ENCODE measurements around the gene SLC9A3. TPM values are rescaled to one million over a fixed set of nuclear protein-coding genes. Genes with fewer than 3 reads are reported as not detected.

The SLC9A3 gene
- total RNA-seq, 1 donor: 1.8 TPM

GRCh38 chr5:485113-485945, 38.9 kb downstream of the SLC9A3 start:
- no peak overlapping the region for H3K4me3 ChIP-seq (ENCODE audit: low read depth, low read length)

GRCh38 chr5:484556-484955, 39.7 kb downstream of the SLC9A3 start:
- DNase-seq (ENCODE audit: low read depth): no peak
- TF ChIP-seq, protein P1, sequence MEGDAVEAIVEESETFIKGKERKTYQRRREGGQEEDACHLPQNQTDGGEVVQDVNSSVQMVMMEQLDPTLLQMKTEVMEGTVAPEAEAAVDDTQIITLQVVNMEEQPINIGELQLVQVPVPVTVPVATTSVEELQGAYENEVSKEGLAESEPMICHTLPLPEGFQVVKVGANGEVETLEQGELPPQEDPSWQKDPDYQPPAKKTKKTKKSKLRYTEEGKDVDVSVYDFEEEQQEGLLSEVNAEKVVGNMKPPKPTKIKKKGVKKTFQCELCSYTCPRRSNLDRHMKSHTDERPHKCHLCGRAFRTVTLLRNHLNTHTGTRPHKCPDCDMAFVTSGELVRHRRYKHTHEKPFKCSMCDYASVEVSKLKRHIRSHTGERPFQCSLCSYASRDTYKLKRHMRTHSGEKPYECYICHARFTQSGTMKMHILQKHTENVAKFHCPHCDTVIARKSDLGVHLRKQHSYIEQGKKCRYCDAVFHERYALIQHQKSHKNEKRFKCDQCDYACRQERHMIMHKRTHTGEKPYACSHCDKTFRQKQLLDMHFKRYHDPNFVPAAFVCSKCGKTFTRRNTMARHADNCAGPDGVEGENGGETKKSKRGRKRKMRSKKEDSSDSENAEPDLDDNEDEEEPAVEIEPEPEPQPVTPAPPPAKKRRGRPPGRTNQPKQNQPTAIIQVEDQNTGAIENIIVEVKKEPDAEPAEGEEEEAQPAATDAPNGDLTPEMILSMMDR (IDR thresholded peaks at IDR 0.05; ENCODE audit: insufficient read depth, low read length): no peak
- no peak overlapping the region for H3K4me3 ChIP-seq (ENCODE audit: low read depth, low read length)

More at GRCh38 chr5:485113-485945, 38.9 kb downstream of the SLC9A3 start:
- no peak for DNase-seq (ENCODE audit: low read depth)
- TF ChIP-seq, protein P1 (IDR thresholded peaks at IDR 0.05; ENCODE audit: insufficient read depth, low read length): no peak

DNA sequence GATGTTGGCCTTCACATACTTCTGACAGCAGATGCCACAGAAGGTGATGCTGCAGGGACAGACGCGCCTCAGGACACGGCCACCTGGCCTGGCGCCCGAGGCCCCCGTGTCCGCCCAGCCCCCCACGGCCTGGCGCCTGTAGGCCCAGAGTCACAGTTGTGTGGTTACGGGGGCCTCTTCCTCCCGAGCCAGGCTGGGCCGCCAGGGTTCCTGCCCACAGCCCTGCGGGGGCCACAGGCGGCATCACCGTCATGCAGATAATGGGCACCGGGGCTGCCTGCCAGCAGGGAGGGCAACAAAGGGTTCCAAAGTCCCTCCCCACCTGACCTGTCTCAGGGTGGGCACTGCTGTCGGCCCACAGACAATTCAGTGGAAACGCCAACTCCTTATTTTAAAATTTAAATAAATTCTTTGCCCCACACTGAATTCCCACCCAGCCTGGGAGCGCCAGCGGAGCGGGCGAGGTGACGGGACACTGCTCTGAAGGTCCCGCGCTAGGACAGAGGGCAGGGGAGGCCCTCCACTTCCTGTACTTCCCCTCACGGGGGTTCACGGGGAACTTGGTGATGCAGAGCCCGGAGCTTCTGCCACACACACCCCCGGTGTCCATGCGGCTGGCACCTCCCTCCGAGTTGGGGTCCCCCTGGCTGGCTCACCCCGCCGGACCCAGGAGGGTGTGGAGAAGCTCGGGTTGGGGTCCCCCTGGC, 40.7 kb downstream of the SLC9A3 start:
- no peak overlapping the region for H3K4me3 ChIP-seq (ENCODE audit: low read depth, low read length)
- TF ChIP-seq, protein P1 (IDR thresholded peaks at IDR 0.05; ENCODE audit: insufficient read depth, low read length): no peak
- DNase-seq (ENCODE audit: low read depth): no peak

- TF ChIP-seq, protein P1 (IDR thresholded peaks at IDR 0.05; ENCODE audit: insufficient read depth, low read length): no peak
These were observed 41.2 kb downstream of the SLC9A3 start for GRCh38 chr5:483011-483410.

GRCh38 chr5:482506-482905, 41.7 kb downstream of the SLC9A3 start:
- TF ChIP-seq, protein P1 (IDR thresholded peaks at IDR 0.05; ENCODE audit: insufficient read depth, low read length): no peak
- no peak overlapping the region for H3K4me3 ChIP-seq (ENCODE audit: low read depth, low read length)
- DNase-seq (ENCODE audit: low read depth): no peak

More at GRCh38 chr5:483011-483410, 41.2 kb downstream of the SLC9A3 start:
- no peak for DNase-seq (ENCODE audit: low read depth)
- H3K4me3 ChIP-seq (ENCODE audit: low read depth, low read length): no peak overlapping the region

GRCh38 chr5:482021-482420, 42.2 kb downstream of the SLC9A3 start:
- TF ChIP-seq, protein P1 (IDR thresholded peaks at IDR 0.05; ENCODE audit: insufficient read depth, low read length): no peak
- DNase-seq (ENCODE audit: low read depth): no peak
- H3K4me3 ChIP-seq (ENCODE audit: low read depth, low read length): no peak overlapping the region
